SU-DHL-6 (cell line): ENCODE results near the gene PVALEF.

Source experiments
- H2AFZ ChIP-seq: fragments of 200-600 bp; sonication (generic); 2 replicates; pipeline ENCODE4 v1.6.1; 2014; ENCODE audit warnings: low read depth, mild to moderate bottlenecking, moderate library complexity, mixed read lengths, antibody characterized with exemption, low read length; ENCODE audit not compliant: severe bottlenecking
- H3F3A ChIP-seq: fragments of 200-600 bp; shearing (Covaris generic); 2 replicates; pipeline ENCODE4 v1.6.0; 2016; ENCODE audit warnings: antibody characterized with exemption, mild to moderate bottlenecking; ENCODE audit not compliant: insufficient read depth
- H3K27ac ChIP-seq: fragments of 200-600 bp; sonication (generic); 2 replicates; pipeline ENCODE4 v1.5.1; 2016; ENCODE audit warnings: low read depth, mild to moderate bottlenecking, low read length, moderate library complexity, mixed read lengths
- H3K27me3 ChIP-seq: fragments of 200-600 bp; sonication (generic), shearing (Covaris generic); 2 replicates; pipeline ENCODE4 v1.6.0; 2014; ENCODE audit warnings: mild to moderate bottlenecking, low read length
- H3K36me3 ChIP-seq: fragments of 200-600 bp; sonication (generic); 2 replicates; pipeline ENCODE4 v1.6.1; 2014; ENCODE audit warnings: mild to moderate bottlenecking, low read length, mixed read lengths
- H3K4me2 ChIP-seq: fragments of 300-600, 200-600 bp; shearing (Covaris generic), sonication (generic); 2 replicates; pipeline ENCODE4 v1.6.0; 2014; ENCODE audit warnings: low read length, low read depth, mild to moderate bottlenecking; ENCODE audit not compliant: poor library complexity, severe bottlenecking
- H3K4me3 ChIP-seq: fragments of 200-600 bp; sonication (generic); 2 replicates; pipeline ENCODE4 v1.5.1; 2014; ENCODE audit warnings: antibody characterized with exemption, low read length, mild to moderate bottlenecking, mixed read lengths; ENCODE audit not compliant: insufficient read depth, poor library complexity, severe bottlenecking
- H3K79me2 ChIP-seq: fragments of 200-600 bp; sonication (generic); 2 replicates; pipeline ENCODE4 v1.6.1; 2014; ENCODE audit warnings: mild to moderate bottlenecking, low read length, moderate library complexity; ENCODE audit not compliant: insufficient read depth
- H3K9ac ChIP-seq: fragments of 200-600 bp; sonication (generic); 2 replicates; pipeline ENCODE4 v1.7.0; 2014; ENCODE audit warnings: mild to moderate bottlenecking, low read length
- H3K9me2 ChIP-seq: fragments of 200-600 bp; sonication (generic); replicated peaks from 2 replicates; pipeline ENCODE4 v1.6.1; 2014; ENCODE audit warnings: low read length; ENCODE audit not compliant: insufficient read depth
- H3K9me3 ChIP-seq: fragments of 200-600 bp; sonication (generic); 2 replicates; pipeline ENCODE4 v1.6.1; 2014; ENCODE audit warnings: low read length, mixed read lengths; ENCODE audit not compliant: insufficient read depth
- H4K20me1 ChIP-seq: fragments of 200-600 bp; sonication (generic); 2 replicates; pipeline ENCODE4 v1.6.1; 2014; ENCODE audit warnings: low read depth, mild to moderate bottlenecking, antibody characterized with exemption, low read length, moderate library complexity, mixed read lengths
- EZH2phosphoT487 ChIP-seq: fragments of 200-600 bp; sonication (generic), shearing (Covaris generic); conservative IDR thresholded peaks from 2 replicates; pipeline ENCODE4 v1.6.1; 2018; ENCODE audit warnings: mild to moderate bottlenecking, antibody characterized with exemption, low read length, moderate library complexity, mixed read lengths
- TF ChIP-seq, protein P1 (sequence below): fragments of 200-600 bp; sonication (generic); IDR thresholded peaks from one replicate; pipeline ENCODE4 v1.5.1; 2017; ENCODE audit warnings: antibody characterized with exemption, mild to moderate bottlenecking, low read length, moderate library complexity; ENCODE audit not compliant: insufficient read depth, poor library complexity, severe bottlenecking

Gene PVALEF

DNA sequence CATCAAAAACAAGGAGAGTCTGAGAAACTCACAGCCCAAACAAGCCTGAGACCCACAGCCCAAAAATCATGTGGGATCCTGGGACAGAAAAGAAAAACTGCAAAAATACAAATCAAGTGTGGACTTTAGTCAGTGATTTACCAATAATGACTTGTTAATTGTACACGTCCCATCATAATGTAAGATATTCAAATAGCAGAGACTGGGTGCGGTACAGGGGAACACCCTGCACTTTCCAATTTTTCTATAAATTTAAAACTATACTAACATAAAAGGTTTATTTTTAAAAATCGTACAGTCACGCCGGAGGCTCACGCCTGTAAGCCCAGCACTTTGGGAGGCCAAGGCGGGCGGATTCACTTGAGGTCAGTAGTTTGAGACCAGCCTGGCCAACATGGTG lies 48.7 kb downstream of the PVALEF start:
- Histone ChIP-seq H3F3A (no peaks in the 10 kb centered on the region), H4K20me1 (no peaks in the 10 kb centered on the region), H2AFZ (no peak overlapping the region), H3K79me2 (no peaks in the 10 kb centered on the region), H3K9me2 (no peaks in the 10 kb centered on the region), H3K9ac (no peak overlapping the region), H3K4me2 (no peak overlapping the region), H3K27me3 (no peaks in the 10 kb centered on the region), H3K36me3 (no peaks in the 10 kb centered on the region), H3K9me3 (no peaks in the 10 kb centered on the region), H3K4me3 (no peak overlapping the region), H3K27ac (no peak overlapping the region)
- TF ChIP-seq EZH2phosphoT487: no peak
- TF ChIP-seq, protein P1, sequence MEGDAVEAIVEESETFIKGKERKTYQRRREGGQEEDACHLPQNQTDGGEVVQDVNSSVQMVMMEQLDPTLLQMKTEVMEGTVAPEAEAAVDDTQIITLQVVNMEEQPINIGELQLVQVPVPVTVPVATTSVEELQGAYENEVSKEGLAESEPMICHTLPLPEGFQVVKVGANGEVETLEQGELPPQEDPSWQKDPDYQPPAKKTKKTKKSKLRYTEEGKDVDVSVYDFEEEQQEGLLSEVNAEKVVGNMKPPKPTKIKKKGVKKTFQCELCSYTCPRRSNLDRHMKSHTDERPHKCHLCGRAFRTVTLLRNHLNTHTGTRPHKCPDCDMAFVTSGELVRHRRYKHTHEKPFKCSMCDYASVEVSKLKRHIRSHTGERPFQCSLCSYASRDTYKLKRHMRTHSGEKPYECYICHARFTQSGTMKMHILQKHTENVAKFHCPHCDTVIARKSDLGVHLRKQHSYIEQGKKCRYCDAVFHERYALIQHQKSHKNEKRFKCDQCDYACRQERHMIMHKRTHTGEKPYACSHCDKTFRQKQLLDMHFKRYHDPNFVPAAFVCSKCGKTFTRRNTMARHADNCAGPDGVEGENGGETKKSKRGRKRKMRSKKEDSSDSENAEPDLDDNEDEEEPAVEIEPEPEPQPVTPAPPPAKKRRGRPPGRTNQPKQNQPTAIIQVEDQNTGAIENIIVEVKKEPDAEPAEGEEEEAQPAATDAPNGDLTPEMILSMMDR: no peak

DNA sequence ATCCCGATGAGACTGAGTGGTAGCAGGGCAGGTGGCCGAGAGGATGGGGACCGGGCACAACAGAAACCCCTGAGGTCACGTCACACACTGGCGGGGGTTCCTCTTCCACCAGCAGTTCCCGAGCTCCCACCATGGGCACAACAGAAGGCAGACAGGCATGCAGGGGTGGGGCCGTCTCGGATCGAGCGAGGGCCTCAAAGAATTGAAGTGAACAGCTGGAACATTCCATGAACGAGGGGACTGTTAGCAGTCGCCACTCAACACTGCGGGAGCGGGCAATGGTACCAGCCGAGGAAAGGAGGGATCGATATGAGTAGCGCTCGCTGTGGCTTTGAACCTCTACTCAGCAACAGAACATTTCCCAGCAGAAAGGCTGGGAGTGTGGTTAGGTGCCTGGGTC lies 52.2 kb downstream of the PVALEF start:
- Histone ChIP-seq H2AFZ (no peak overlapping the region), H3K4me3 (no peak overlapping the region), H3K27me3 (no peaks in the 10 kb centered on the region), H4K20me1 (no peaks in the 10 kb centered on the region), H3K27ac (no peak overlapping the region), H3K9me2 (no peaks in the 10 kb centered on the region), H3K9me3 (no peaks in the 10 kb centered on the region), H3K4me2 (no peak overlapping the region), H3K9ac (no peak overlapping the region), H3K36me3 (no peaks in the 10 kb centered on the region), H3K79me2 (peaks cover 3% of the 10 kb centered on the region; the same call in 1 of the 2 replicates), H3F3A (no peaks in the 10 kb centered on the region)
- no peak for TF ChIP-seq EZH2phosphoT487
- TF ChIP-seq, protein P1: no peak

DNA sequence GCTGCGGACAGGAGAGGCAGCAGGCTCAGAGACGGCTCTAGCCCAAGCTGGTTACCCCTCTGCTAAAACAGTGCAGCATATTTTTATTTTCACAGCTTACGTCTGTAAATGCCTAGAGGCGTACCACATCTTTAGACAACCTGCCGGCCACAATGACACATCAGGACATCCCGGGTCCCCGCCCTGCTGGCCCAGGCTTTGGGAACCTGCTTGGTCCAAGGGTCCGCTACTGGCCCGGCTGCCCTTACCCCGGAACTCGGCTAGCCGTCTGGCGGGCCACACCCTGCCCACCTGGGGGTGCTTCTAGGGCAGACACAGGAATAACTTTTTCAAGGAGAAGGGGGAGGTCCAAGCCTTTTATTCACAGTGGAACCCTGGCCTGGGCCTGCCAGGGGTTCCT lies 53.2 kb downstream of the PVALEF start:
- H3F3A ChIP-seq: no peaks in the 10 kb centered on the region
- H3K36me3 ChIP-seq: no peaks in the 10 kb centered on the region
- H3K79me2 ChIP-seq: peaks cover 3% of the 10 kb centered on the region; the same call in 1 of the 2 replicates
- H3K9me2 ChIP-seq: no peaks in the 10 kb centered on the region
- H2AFZ ChIP-seq: no peak overlapping the region
- H3K9ac ChIP-seq: no peak overlapping the region
- H4K20me1 ChIP-seq: no peaks in the 10 kb centered on the region
- no peak overlapping the region for H3K4me2 ChIP-seq
- H3K9me3 ChIP-seq: no peaks in the 10 kb centered on the region
- no peaks in the 10 kb centered on the region for H3K27me3 ChIP-seq
- TF ChIP-seq, protein P1: no peak
- no peak for TF ChIP-seq EZH2phosphoT487
- no peak overlapping the region for H3K27ac ChIP-seq
- H3K4me3 ChIP-seq: no peak overlapping the region

DNA sequence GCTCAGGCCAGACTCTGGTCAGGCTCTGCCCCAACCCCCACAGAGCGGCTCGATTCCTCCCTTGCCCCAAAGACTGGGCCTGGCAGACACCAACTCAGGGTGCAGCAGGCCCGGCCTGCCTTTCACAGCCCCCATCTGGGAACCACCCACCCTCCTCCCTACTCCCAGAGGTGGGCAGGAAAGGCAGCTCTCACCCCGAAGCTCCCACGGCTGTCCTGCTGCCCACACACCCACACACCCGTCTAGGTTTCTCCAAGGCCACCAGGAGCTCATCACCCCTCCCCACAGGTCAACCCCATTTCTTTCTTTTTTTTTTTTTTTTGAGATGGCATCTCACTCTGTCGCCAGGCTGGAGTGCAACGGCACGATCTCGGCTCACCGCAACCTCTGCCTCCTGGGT lies 53.7 kb downstream of the PVALEF start:
- H3K9ac ChIP-seq: no peak overlapping the region
- no peak overlapping the region for H3K4me2 ChIP-seq
- no peak overlapping the region for H3K27ac ChIP-seq

More for the DNA sequence above, 53.7 kb downstream of the PVALEF start:
- TF ChIP-seq, protein P1: no peak
- no peak for TF ChIP-seq EZH2phosphoT487
- no peak overlapping the region for H2AFZ ChIP-seq
- no peak overlapping the region for H3K4me3 ChIP-seq
- H3K9me3 ChIP-seq: no peaks in the 10 kb centered on the region
- no peaks in the 10 kb centered on the region for H3K9me2 ChIP-seq
- H3F3A ChIP-seq: 0 out of 2 replicates have a peak, but pooled peaks cover 3% of the 10 kb centered on the region
- no peaks in the 10 kb centered on the region for H3K36me3 ChIP-seq
- H4K20me1 ChIP-seq: no peaks in the 10 kb centered on the region
- no peaks in the 10 kb centered on the region for H3K27me3 ChIP-seq
- H3K79me2 ChIP-seq: peaks cover 3% of the 10 kb centered on the region; the same call in 1 of the 2 replicates
